Measurements from ENCODE around the gene KMT2E.
A peak's percentile ranks its signal among the peaks of the same experiment; 100 is the strongest.
"Not testable (repeated sequence)": the region's sequence is repeated elsewhere in the genome, so short reads cannot be mapped to it uniquely, and the experiment has no call there.

KMT2E gene

GRCh38 chr7:105013816-105014692, at the start of gene KMT2E:
Gene KMT2E (plus strand): TSS chr7:105014205. CDS start chr7:105040953, 26,748 bp downstream.
- DNase-seq, result peak; percentile 66

- no peak for DNase-seq
Observed at GRCh38 chr7:104964626-104965236, 49.3 kb upstream of the KMT2E start.

GRCh38 chr7:104966022-104966421, 48.0 kb upstream of the KMT2E start:
- DNase-seq, result no peak

GRCh38 chr7:104967088-104967487, 46.9 kb upstream of the KMT2E start:
- DNase-seq, result no peak

- DNase-seq, result no peak
Observed at GRCh38 chr7:104967595-104967994, 46.4 kb upstream of the KMT2E start.

- no peak for DNase-seq
Observed at GRCh38 chr7:104968648-104969047, 45.4 kb upstream of the KMT2E start.

- DNase-seq, result no peak
Observed at GRCh38 chr7:104969183-104969582, 44.8 kb upstream of the KMT2E start.

- DNase-seq, result no peak
Observed at GRCh38 chr7:104971290-104972071, 42.5 kb upstream of the KMT2E start.

GRCh38 chr7:104972500-104972899, 41.5 kb upstream of the KMT2E start:
- DNase-seq, result no peak

GRCh38 chr7:104973227-104973626, 40.8 kb upstream of the KMT2E start:
- no peak for DNase-seq

- no peak for DNase-seq
Observed at GRCh38 chr7:104973909-104974415, 40.0 kb upstream of the KMT2E start.

- DNase-seq, result not testable (repeated sequence)
Observed at GRCh38 chr7:104975553-104975952, 38.5 kb upstream of the KMT2E start.

GRCh38 chr7:104976966-104977636, 36.9 kb upstream of the KMT2E start:
- DNase-seq, result no peak

GRCh38 chr7:104978460-104978859, 35.5 kb upstream of the KMT2E start:
- DNase-seq, result no peak

- DNase-seq, result peak; percentile 9
Observed at GRCh38 chr7:104979167-104979841, 34.7 kb upstream of the KMT2E start.

- no peak for DNase-seq
Observed at GRCh38 chr7:104980440-104980839, 33.6 kb upstream of the KMT2E start.

- DNase-seq, result no peak
Observed at GRCh38 chr7:104980841-104981671, 32.9 kb upstream of the KMT2E start.

GRCh38 chr7:104981672-104982037, 32.4 kb upstream of the KMT2E start:
- no peak for DNase-seq

- DNase-seq, result no peak
Observed at GRCh38 chr7:104982308-104983075, 31.5 kb upstream of the KMT2E start.

GRCh38 chr7:104983076-104983577, 30.9 kb upstream of the KMT2E start:
- no peak for DNase-seq

Data from T1000 (cell line).